Measurements from ENCODE around the gene BEST3. TPM values are rescaled to one million over a fixed set of nuclear protein-coding genes. Genes with fewer than 3 reads are reported as not detected.

BEST3 gene
- total and polyA plus RNA-seq, 12 donors: 0.27 to 3.3 (median 1.3) TPM

GRCh38 chr12:69645031-69645430 lies 54.1 kb downstream of the BEST3 start:
- Histone ChIP-seq H3K4me1 (replicated peaks in 1 of 2) (no peaks in the 10 kb centered on the region), H3K36me3 (replicated peaks in 1 of 2) (no peaks in the 10 kb centered on the region), H3K27me3 (no peaks in the 10 kb centered on the region), H3K4me3 (no peak overlapping the region), H3K27ac (no peak overlapping the region), H3K9me3 (replicated peaks in 1 of 3) (no peaks in the 10 kb centered on the region)
- TF ChIP-seq CTCF (IDR thresholded peaks at IDR 0.05) (no peak), POLR2A (IDR thresholded peaks at IDR 0.05) (no peak)
- WGBS, 4 donors: 81 to 97% (median 92%) methylated on average over 2 of the region's 2 CpGs
- no peak for DNase-seq
- intact Hi-C loops (cut with DNase I): no loop called here

GRCh38 chr12:69644511-69644910 lies 54.6 kb downstream of the BEST3 start:
- Histone ChIP-seq H3K9me3 (replicated peaks in 1 of 3) (no peaks in the 10 kb centered on the region), H3K27ac (no peak overlapping the region), H3K27me3 (no peaks in the 10 kb centered on the region), H3K4me1 (replicated peaks in 1 of 2) (no peaks in the 10 kb centered on the region), H3K4me3 (no peak overlapping the region), H3K36me3 (replicated peaks in 1 of 2) (no peaks in the 10 kb centered on the region)
- TF ChIP-seq CTCF (IDR thresholded peaks at IDR 0.05): no peak
- no peak for TF ChIP-seq POLR2A (IDR thresholded peaks at IDR 0.05)
- intact Hi-C loops (cut with DNase I): no loop called here
- DNase-seq: no peak

- TF ChIP-seq CTCF (IDR thresholded peaks at IDR 0.05) (no peak), POLR2A (IDR thresholded peaks at IDR 0.05) (no peak)
- intact Hi-C loops (cut with DNase I): no loop called here
- Histone ChIP-seq H3K4me3 (no peak overlapping the region), H3K27me3 (no peaks in the 10 kb centered on the region), H3K9me3 (replicated peaks in 1 of 3) (no peaks in the 10 kb centered on the region), H3K27ac (no peak overlapping the region), H3K4me1 (replicated peaks in 1 of 2) (no peaks in the 10 kb centered on the region), H3K36me3 (replicated peaks in 1 of 2) (no peaks in the 10 kb centered on the region)
- no peak for DNase-seq
- WGBS, 4 donors: 84 to 92% (median 89%) methylated on average over 5 to 6 of the region's 6 CpGs
Observed at GRCh38 chr12:69642531-69642930, 56.6 kb downstream of the BEST3 start.

GRCh38 chr12:69641546-69641945 lies 57.6 kb downstream of the BEST3 start:
- no peak for TF ChIP-seq POLR2A (IDR thresholded peaks at IDR 0.05)
- TF ChIP-seq CTCF (IDR thresholded peaks at IDR 0.05): no peak
- Histone ChIP-seq H3K9me3 (replicated peaks in 1 of 3) (no peaks in the 10 kb centered on the region), H3K27ac (no peak overlapping the region), H3K4me1 (replicated peaks in 1 of 2) (no peaks in the 10 kb centered on the region), H3K4me3 (no peak overlapping the region), H3K36me3 (replicated peaks in 1 of 2) (no peaks in the 10 kb centered on the region), H3K27me3 (no peaks in the 10 kb centered on the region)
- intact Hi-C loops (cut with DNase I): no loop called here
- 71 to 81% (median 80%) methylated on average over 7 of the region's 7 CpGs for WGBS, 4 donors
- DNase-seq: no peak

All from adrenal gland (tissue), 12 donors.